Kidney (tissue), 14 donors: ENCODE results near the gene PNMA8B. TPM values are rescaled to one million over a fixed set of nuclear protein-coding genes. Genes with fewer than 3 reads are reported as not detected.

Source experiments
- DNase-seq, 5 donors: peaks; one replicate each; pipeline ENCODE4 v3.0.0-alpha.2; 2013 to 2020
- FAIRE-seq: peaks from 2 replicates; lab custom pipeline; 2012; peaks lifted over from hg19 to GRCh38; lab: Jason Lieb, UNC
- H3K27ac ChIP-seq, 2 donors: one replicate each; pipeline ENCODE4 v1.7.0; 2013; ENCODE audit warnings: low read depth in 2 of 2, low read length in 2 of 2, inconsistent platforms in 1 of 2
- H3K27me3 ChIP-seq: one replicate; pipeline ENCODE4 v1.7.1; 2013; ENCODE audit warnings: low read length, inconsistent platforms; ENCODE audit not compliant: control insufficient read depth, insufficient read depth
- H3K36me3 ChIP-seq, 3 donors: one replicate each; pipeline versions ENCODE4 v1.7.0 to v1.7.1; 2013; ENCODE audit warnings: low read length in 3 of 3, control low read depth in 1 of 3, inconsistent platforms in 1 of 3; ENCODE audit not compliant: insufficient read depth in 3 of 3, control insufficient read depth in 2 of 3
- H3K4me1 ChIP-seq, 3 donors: one replicate each; pipeline versions ENCODE4 v1.7.0 to v1.7.1; 2013; ENCODE audit warnings: low read length in 3 of 3, inconsistent platforms in 1 of 3, low read depth in 1 of 3; ENCODE audit not compliant: control insufficient read depth in 2 of 3, insufficient read depth in 2 of 3
- H3K4me3 ChIP-seq, 3 donors: one replicate each; pipeline versions ENCODE4 v1.7.0 to v1.8.1; 2013; ENCODE audit warnings: low read length in 3 of 3, control low read depth in 1 of 3, inconsistent platforms in 1 of 3
- H3K9ac ChIP-seq, 3 donors: one replicate each; pipeline versions ENCODE4 v1.7.0 to v1.7.1; 2013; ENCODE audit warnings: low read length in 3 of 3, control low read depth in 1 of 3, inconsistent platforms in 1 of 3
- H3K9me3 ChIP-seq, 3 donors: one replicate each; pipeline versions ENCODE4 v1.7.0 to v1.7.1; 2013; ENCODE audit warnings: low read length in 3 of 3, control low read depth in 1 of 3, inconsistent platforms in 1 of 3; ENCODE audit not compliant: control insufficient read depth in 2 of 3, insufficient read depth in 1 of 3
- CTCF ChIP-seq: IDR thresholded peaks from 3 replicates; pipeline ENCODE4 v1.5.1; 2012; ENCODE audit warnings: mild to moderate bottlenecking, moderate library complexity, borderline replicate concordance; ENCODE audit not compliant: insufficient read depth; ENCODE audit errors: extremely low read depth
- intact Hi-C: fragments of 100-400 bp; cut with DNase I; formaldehyde crosslinking; loops from one replicate; pipeline ENCODE4 v1.11.1; 2022
- polyA plus RNA-seq: library from polyadenylated mRNA; stranded (reverse); fragments of 350-450 nt; fragmentation: Illumina TruSeq; extraction: RNeasy Lipid Tissue Mini Kit (QIAGEN cat#74804); gene quantifications from one replicate; pipeline ENCODE4 v1.2.3, GENCODE V29; 2014; ENCODE audit warnings: low read depth, low replicate concordance; ENCODE audit not compliant: insufficient read depth
- total RNA-seq: library from RNA; stranded (reverse); fragmentation: NEBNext Ultra II Directional; extraction: Animal tissue kit (Norgen Biotek cat#: 25700); gene quantifications from one replicate; pipeline ENCODE4 v1.2.1, GENCODE V29; 2021
- donor health status: control.
- donor health status: control.
- donor health status: control.
- donor health status: control.
- donor health status: control.
- donor health status: DM: yes; HTN: yes; CAD: no.
- donor health status: Normal renal cell carcinoma (clear cell type).

Gene PNMA8B
- total and polyA plus RNA-seq, 2 donors from 2014 or later: 0.67 to 1.3 TPM

- Histone ChIP-seq H3K27ac (no peak overlapping the region), H3K4me3 (peak overlapping the region in 2 of 3 donors; percentile 48 to 60), H3K27me3 (no peaks in the 10 kb centered on the region), H3K9ac (peak overlapping the region in 1 of 3 donors; percentile 18), H3K9me3 (no peaks in the 10 kb centered on the region), H3K4me1 (peaks cover 0 to 9% (median 9%) of the 10 kb centered on the region in 3 donors), H3K36me3 (no peaks in the 10 kb centered on the region)
- peak; percentile 93 for TF ChIP-seq CTCF
- DNase-seq (peak; percentile 90 to 93 (median 90)), FAIRE-seq (no peak)
- intact Hi-C loops: loop anchor here (5.0 kb wide), 1 partner anchor 86 kb away; no protein-coding TSS in a partner anchor
Measured at GRCh38 chr19:46487802-46488445, 7.7 kb downstream of the PNMA8B start.

GRCh38 chr19:46487178-46487801, 8.4 kb downstream of the PNMA8B start:
- no peaks in the 10 kb centered on the region for H3K9me3 ChIP-seq
- intact Hi-C loops: loop anchor here (5.0 kb wide), 1 partner anchor 85 kb away; no protein-coding TSS in a partner anchor
- no peaks in the 10 kb centered on the region for H3K27me3 ChIP-seq
- H3K36me3 ChIP-seq: no peaks in the 10 kb centered on the region
- TF ChIP-seq CTCF: no peak
- peak overlapping the region in 2 of 3 donors; percentile 48 to 60 for H3K4me3 ChIP-seq
- H3K27ac ChIP-seq: no peak overlapping the region
- FAIRE-seq: no peak
- peak in 2 of 5 donors; percentile 62 to 76 for DNase-seq
- H3K9ac ChIP-seq: peak overlapping the region in 1 of 3 donors; percentile 18
- H3K4me1 ChIP-seq: peaks cover 2 to 9% (median 9%) of the 10 kb centered on the region in 3 donors

- no peak for TF ChIP-seq CTCF
- H3K27me3 ChIP-seq: no peaks in the 10 kb centered on the region
- H3K9me3 ChIP-seq: no peaks in the 10 kb centered on the region
- FAIRE-seq (no peak), DNase-seq (no peak)
- no peak overlapping the region for H3K9ac ChIP-seq
- peaks cover 2 to 9% (median 9%) of the 10 kb centered on the region in 3 donors for H3K4me1 ChIP-seq
- intact Hi-C loops: loop anchor here (5.0 kb wide), 1 partner anchor 84 kb away; no protein-coding TSS in a partner anchor
- H3K36me3 ChIP-seq: no peaks in the 10 kb centered on the region
- H3K27ac ChIP-seq: no peak overlapping the region
- no peak overlapping the region for H3K4me3 ChIP-seq
Measured at GRCh38 chr19:46486358-46486757, 9.3 kb downstream of the PNMA8B start.
